HG02588 (cell line): ENCODE data around the gene PPP2R2D.
A peak's percentile ranks its signal among the peaks of the same experiment; 100 is the strongest.

Experiments
- ATAC-seq: cut with Tn5 transposase; IDR thresholded peaks from one replicate; pipeline ENCODE4 v1.9.1; 2021; ENCODE audit warnings: mild to moderate bottlenecking, moderate library complexity; ENCODE audit not compliant: unreplicated experiment

PPP2R2D gene

GRCh38 chr10:131886237-131886636 lies 14.6 kb upstream of the PPP2R2D start:
- no peak for ATAC-seq

- no peak for ATAC-seq
These were observed 12.6 kb upstream of the PPP2R2D start for GRCh38 chr10:131888186-131888604.

DNA sequence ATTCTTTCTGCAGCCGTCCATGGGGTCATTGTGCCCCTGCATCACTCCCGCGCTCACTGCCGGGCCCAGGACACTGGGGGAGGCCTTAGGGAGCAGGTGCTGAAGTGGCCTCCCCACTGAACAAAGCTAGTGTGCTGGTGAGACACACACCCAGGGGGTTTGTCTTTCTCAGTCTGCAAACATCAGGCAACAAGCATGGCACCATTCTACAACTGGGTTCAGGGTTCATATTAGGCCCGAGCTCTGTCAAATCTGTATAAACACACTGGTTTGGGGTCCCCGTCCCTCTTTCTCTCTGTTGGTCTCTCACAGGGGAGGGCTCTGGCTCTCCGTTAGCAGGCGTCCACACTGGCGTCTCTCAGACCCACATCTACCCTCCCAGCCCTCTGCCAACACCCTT lies 11.1 kb upstream of the PPP2R2D start:
- no peak for ATAC-seq

GRCh38 chr10:131890276-131891195 lies 10.3 kb upstream of the PPP2R2D start:
- ATAC-seq: no peak

- ATAC-seq: no peak
These were observed 9.4 kb upstream of the PPP2R2D start for GRCh38 chr10:131891196-131891928.

DNA sequence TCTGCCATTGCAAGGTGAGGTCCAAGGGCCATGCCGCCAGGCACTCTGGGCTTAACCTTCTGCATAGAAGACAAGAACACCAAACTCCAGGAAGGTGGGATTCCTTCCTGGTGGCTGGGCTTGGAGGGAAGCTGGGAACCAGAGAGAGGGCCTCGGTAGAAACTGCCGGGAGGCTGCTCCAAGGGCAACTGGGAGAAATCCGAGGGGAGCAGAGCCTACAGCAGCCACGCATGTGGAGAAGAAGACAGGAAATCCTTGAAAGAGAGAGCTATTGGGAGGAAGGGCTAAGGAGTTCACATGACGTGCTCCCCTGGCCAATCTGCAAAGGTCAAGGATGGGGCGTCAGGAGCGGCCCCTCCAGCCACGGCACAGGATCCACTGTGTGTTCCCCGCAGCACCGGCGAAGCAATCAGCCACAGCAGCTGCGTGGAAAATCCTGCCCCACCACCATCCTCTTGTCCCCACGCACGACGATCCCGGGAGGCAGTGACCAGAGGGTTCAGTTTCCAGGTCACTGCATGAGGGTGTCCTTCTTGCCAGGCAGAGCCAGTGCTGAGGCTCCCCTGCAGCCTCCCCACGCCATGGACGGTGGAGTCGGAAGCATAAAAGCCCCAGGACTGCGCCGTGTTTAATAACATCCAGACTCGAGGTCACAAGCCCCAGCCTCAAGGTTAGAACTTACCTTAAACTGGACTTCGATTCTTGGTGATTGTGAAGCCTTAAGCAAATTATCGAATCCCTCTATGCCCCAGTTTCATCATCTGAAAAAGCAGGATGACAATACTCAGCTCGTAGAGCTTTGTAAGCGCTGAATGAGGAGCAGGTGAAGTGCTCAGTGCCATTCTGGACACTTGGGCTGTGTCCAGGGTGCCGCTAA lies 8.6 kb upstream of the PPP2R2D start:
- ATAC-seq: no peak

DNA sequence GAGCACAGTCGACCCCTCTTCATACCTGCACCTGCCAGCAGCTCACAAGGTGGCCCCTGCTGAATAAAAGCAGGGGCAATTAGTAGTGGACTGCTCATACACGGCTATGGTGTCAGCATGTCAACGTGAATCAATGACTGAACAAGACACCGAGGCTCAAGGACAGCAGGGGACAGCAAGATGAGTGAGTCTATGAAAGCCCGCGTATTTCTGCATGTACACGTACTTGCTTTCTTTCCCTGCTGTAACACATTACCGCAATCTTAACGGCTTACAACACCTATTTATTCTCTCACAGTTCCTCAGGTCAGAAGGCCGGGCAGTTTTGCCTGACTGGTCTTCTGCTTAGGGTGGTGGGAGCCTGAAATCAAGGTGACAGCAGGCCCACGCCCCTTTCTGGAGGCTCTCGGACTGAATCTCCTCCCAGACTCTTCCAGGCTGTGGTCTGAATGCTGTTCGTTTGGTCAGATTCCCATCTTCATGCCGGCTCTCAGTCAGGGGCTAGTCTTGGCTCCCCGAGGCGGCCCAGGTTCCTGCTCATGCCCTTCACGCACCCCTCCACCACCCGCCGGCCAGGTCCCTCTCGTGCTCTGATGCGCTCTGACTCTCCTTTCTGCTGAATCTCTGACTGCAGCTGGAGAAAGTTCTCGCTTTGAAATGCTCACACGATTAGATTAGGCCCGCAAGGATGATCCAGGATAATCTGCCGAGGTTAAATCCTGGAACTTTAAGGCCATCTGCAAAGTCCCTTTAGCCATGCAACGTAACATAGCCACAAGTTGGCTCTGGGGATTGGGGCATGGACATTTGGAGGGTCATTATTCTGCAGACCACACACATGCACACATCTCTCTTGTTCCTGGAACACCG lies 7.8 kb upstream of the PPP2R2D start:
- ATAC-seq: no peak

GRCh38 chr10:131895116-131895515 lies 5.7 kb upstream of the PPP2R2D start:
- no peak for ATAC-seq

DNA sequence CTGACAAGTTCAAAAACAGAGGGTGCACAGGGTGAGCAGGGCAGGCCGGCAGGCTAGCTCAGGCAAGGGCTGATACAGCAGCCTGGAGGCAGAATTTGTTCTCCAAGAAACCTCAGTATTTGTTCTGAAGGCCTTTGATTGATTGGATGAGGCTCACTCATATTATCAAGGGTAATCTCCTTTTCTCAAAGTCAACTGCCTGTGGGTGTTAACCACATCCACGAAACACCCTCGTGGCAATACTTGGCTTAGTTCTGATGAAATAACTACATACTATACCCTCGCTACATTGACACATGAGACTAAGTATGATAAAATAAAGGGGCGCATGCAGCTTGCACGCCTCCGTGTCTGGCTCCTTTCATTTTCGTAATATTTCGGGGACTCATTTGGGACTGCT lies 4.4 kb upstream of the PPP2R2D start:
- no peak for ATAC-seq

DNA sequence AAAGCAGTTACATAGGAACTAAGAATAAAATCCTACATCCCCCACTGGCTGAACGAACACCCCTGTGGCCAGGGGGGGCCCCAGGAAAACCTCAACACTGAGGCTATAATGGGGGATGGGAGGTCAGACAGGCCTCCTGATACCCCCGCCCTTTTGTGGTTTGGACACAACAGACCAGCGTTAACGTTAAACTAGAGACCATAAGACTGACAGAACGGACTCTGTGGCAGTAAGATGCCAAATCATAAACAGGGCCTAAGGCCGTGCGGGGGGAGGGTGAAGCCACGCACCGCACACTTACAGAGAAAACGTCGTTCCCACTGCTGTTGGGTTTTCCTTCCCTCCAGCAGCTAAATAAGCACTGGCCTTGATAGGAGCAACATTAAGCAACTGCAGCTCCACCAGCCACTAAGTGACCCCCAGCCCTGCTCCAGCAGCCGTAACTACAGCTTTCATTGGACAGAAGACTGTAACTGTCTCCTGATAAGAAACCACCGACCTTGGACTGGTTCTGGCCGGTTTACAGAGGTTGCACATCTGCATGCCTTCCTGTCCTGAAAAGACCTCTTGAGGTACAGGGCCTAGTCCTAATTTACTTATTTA lies 3.4 kb upstream of the PPP2R2D start:
- no peak for ATAC-seq

GRCh38 chr10:131898061-131898460 lies 2.7 kb upstream of the PPP2R2D start:
- no peak for ATAC-seq

- ATAC-seq: no peak
These were observed 2.1 kb upstream of the PPP2R2D start for GRCh38 chr10:131898713-131899112.

GRCh38 chr10:131899116-131899690 lies 1.6 kb upstream of the PPP2R2D start:
- no peak for ATAC-seq

GRCh38 chr10:131899695-131900349 lies 986 bp upstream of the PPP2R2D start:
- ATAC-seq: no peak

- ATAC-seq: peak; percentile 28
These were observed 497 bp downstream of the PPP2R2D start for GRCh38 chr10:131901181-131901829.

DNA sequence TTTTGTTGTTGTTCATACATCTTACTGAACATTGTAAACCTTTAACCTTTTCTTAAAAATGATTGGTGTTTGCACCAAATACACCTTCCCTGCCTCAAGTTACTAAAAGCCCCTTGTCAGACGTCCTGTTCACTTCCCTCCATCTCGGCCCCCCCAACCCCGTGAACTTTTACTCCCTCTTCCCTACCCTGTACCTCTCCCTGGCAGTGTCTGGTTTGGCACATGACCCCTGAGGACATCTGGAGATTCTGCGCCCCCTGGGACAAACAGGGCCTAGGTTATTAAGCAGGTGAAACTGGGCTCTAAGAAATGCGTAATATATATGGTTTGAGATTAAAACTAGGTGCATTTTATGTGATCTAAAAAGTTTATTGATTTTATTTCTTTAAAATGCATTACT lies 1.4 kb downstream of the PPP2R2D start:
- ATAC-seq: no peak

DNA sequence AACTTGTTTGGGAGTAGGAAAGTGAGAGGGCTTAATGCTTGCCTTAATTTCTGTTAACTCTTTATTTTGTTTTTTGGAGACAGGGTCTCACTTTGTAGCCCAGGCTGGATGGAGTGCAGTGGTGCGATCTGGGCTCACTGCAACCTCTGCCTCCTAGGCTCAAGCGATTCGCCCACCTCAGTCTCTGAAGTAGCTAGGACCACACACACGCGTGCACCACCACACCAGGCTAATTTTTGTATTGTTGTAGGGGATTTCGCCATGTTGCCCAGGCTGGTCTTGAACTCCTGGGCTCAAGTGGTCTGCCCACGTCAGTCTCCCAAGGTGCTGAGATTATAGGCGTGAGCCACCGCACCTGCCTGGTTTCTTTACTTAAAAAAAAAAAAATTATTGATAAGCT lies 1.9 kb downstream of the PPP2R2D start:
- ATAC-seq: no peak

DNA sequence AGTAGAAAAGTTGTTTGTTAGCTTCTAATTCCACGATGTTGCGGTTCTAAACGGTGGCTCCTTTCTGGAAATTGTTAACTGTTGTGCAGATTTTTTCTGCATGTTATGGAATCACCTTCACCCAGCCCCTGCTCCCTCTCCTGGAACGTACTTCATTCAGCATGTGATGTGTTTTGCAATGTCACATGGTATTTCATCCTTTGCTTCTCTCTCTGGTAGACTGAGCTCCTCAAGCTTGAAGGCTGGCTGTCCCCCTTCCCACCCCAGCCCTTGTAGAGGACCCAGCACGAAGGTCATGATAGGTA lies 4.4 kb downstream of the PPP2R2D start:
- no peak for ATAC-seq
